Lower leg skin (tissue), 3 donors: ENCODE data around the gene COX19.

Experiments used
- CTCF ChIP-seq, 3 donors: fragments of 450-650 bp; IDR thresholded peaks; one replicate each; pipeline ENCODE4 v1.5.1; 2016; ENCODE audit warnings: antibody characterized with exemption in 3 of 3, mild to moderate bottlenecking in 3 of 3, moderate library complexity in 2 of 3
- POLR2A ChIP-seq, 2 donors: fragments of 450-650 bp; IDR thresholded peaks; one replicate each; pipeline ENCODE4 v1.6.1; 2016 to 2017; ENCODE audit warnings: antibody characterized with exemption in 2 of 2, mild to moderate bottlenecking in 1 of 2, moderate library complexity in 1 of 2

GRCh38 chr7:956031-956430 is 19.3 kb downstream of the COX19 start:
- TF ChIP-seq CTCF (IDR thresholded peaks at IDR 0.05): no peak
- no peak for TF ChIP-seq POLR2A (IDR thresholded peaks at IDR 0.05)
